GM21528 (cell line): ENCODE results near the gene CHAT.
"Not testable (repeated sequence)": the region's sequence is repeated elsewhere in the genome, so short reads cannot be mapped to it uniquely, and the experiment has no call there.

ENCODE experiments used
- ATAC-seq: cut with Tn5 transposase; IDR thresholded peaks from one replicate; pipeline ENCODE4 v1.9.1; 2021; ENCODE audit warnings: mild to moderate bottlenecking, moderate library complexity; ENCODE audit not compliant: unreplicated experiment, low FRiP score

The CHAT gene

GRCh38 chr10:49678827-49679479, 65.1 kb downstream of the CHAT start:
- ATAC-seq: no peak

GRCh38 chr10:49679480-49679893, 65.7 kb downstream of the CHAT start, which contains the start of gene C10orf53:
TSS of gene C10orf53 (plus strand) at chr10:49679651. CDS start at chr10:49679698, 47 bp downstream.
- ATAC-seq: no peak

- not testable (repeated sequence) for ATAC-seq
Measured at GRCh38 chr10:49682449-49682848, 68.6 kb downstream of the CHAT start.

- ATAC-seq: no peak
Measured at GRCh38 chr10:49682879-49683278, 69.0 kb downstream of the CHAT start.

- ATAC-seq: no peak
Measured at GRCh38 chr10:49686651-49687050, 72.8 kb downstream of the CHAT start.

- ATAC-seq: no peak
Measured at GRCh38 chr10:49688261-49688846, 74.5 kb downstream of the CHAT start.

- no peak for ATAC-seq
Measured at GRCh38 chr10:49688920-49689319, 75.1 kb downstream of the CHAT start.

- no peak for ATAC-seq
Measured at GRCh38 chr10:49689882-49690510, 76.2 kb downstream of the CHAT start.

GRCh38 chr10:49690698-49691356, 77.0 kb downstream of the CHAT start:
- no peak for ATAC-seq

- no peak for ATAC-seq
Measured at GRCh38 chr10:49691588-49691987, 77.8 kb downstream of the CHAT start.

GRCh38 chr10:49694466-49694865, 80.6 kb downstream of the CHAT start:
- ATAC-seq: no peak

- ATAC-seq: no peak
Measured at GRCh38 chr10:49696311-49696710, 82.5 kb downstream of the CHAT start.

- ATAC-seq: no peak
Measured at GRCh38 chr10:49698679-49699078, 84.8 kb downstream of the CHAT start.

- no peak for ATAC-seq
Measured at GRCh38 chr10:49700211-49700610, 86.4 kb downstream of the CHAT start.

- ATAC-seq: no peak
Measured at GRCh38 chr10:49700997-49701396, 87.2 kb downstream of the CHAT start.

GRCh38 chr10:49707585-49707984, 93.7 kb downstream of the CHAT start:
- no peak for ATAC-seq

GRCh38 chr10:49709934-49710333, 96.1 kb downstream of the CHAT start:
- no peak for ATAC-seq

GRCh38 chr10:49710966-49711365, 97.1 kb downstream of the CHAT start:
- no peak for ATAC-seq

- ATAC-seq: no peak
Measured at GRCh38 chr10:49711481-49711880, 97.6 kb downstream of the CHAT start.

GRCh38 chr10:49713266-49713665, 99.4 kb downstream of the CHAT start:
- no peak for ATAC-seq
